Activated T-cell treated with anti-CD3 and anti-CD28 coated beads, Interleukin-2, amount 50 U/mL, for 48 hours (primary cell): ENCODE measurements around the gene GP9.
"Not testable (repeated sequence)": the region's sequence is repeated elsewhere in the genome, so short reads cannot be mapped to it uniquely, and the experiment has no call there.

Experiments used
- DNase-seq, 2 experiments: peaks; one replicate each; pipeline ENCODE4 v3.0.0-alpha.2; 2020

Gene GP9

GRCh38 chr3:129052675-129053074 lies 7.9 kb upstream of the GP9 start:
- no peak for DNase-seq

DNA sequence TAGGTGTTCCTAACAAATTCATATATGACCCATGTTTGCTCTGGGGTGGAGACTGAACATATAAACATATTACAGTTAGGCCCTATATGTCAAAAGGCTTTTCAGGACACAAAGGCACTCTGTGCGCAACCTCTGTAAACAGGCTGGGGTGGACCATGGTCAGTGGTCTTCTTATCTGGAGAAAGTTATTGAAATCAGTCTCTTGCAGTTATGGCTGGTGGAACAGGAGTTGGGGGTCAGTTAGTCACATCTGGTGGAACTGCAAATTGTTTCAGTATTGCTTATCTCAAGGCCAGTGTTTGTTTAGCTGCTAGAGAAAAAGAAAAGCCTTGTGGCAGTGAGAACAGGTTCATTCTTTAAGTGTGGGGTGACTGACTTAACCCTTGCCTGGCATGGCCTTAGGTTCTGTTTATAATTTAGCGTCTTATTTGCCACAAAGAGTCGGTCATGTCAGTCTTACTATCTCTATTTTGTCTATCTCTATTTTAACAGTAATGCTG lies 5.9 kb upstream of the GP9 start:
- DNase-seq, result no peak

- DNase-seq, result no peak
Observed at GRCh38 chr3:129056451-129057173, 4.0 kb upstream of the GP9 start.

DNA sequence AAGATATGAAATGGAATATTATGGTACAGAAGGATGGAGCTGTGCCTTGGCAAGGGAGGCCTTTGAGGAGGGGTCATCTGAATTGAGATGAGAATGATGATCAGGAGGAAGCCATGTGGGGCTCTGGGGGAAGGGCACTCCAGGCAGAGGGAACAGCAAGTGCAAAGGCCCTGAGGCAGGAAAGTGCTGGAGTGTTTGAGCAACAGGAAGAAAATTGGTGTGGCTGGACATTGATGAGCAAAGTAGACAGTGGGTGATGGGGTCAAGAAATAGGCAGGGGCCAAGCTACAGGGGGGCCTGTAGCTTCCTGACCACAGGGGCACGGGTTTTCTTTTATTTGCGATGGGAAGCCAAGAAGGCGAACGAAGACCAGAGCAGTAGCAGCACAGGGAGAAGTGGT lies 3.3 kb upstream of the GP9 start:
- DNase-seq, result no peak

- DNase-seq, result no peak
Observed at GRCh38 chr3:129058441-129059200, 2.0 kb upstream of the GP9 start.

DNA sequence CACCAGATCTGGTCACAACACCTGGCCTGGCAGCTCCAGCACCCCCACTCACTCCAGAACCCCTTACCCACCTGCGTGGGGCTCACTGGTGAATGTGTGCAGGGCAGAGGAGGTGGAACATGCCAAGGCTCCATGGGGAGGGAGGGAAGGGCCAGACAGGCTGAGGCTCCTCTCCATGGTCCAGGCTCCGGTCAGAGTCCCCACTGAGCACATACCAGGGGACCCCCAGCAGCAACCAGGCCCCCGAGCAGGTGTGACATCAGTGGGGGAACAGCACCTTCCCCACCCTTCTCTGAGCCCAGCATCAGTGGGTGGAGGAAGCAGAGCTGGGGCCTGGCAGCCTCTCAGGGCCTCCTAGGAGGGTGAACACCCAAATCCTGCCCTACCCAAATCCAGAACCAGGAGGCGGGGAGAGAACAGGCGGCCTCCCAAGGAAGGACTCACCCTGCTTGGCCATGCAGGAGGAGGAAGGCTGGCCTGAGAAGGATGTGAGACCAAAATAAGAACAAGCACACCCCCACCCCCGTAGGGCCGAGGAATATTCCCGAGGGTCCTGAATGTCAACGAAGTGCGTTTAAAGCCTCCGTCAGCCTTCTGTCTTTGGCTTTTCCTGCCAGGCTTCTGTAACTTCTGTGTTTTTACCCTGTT lies 1.1 kb upstream of the GP9 start:
- DNase-seq, result no peak

DNA sequence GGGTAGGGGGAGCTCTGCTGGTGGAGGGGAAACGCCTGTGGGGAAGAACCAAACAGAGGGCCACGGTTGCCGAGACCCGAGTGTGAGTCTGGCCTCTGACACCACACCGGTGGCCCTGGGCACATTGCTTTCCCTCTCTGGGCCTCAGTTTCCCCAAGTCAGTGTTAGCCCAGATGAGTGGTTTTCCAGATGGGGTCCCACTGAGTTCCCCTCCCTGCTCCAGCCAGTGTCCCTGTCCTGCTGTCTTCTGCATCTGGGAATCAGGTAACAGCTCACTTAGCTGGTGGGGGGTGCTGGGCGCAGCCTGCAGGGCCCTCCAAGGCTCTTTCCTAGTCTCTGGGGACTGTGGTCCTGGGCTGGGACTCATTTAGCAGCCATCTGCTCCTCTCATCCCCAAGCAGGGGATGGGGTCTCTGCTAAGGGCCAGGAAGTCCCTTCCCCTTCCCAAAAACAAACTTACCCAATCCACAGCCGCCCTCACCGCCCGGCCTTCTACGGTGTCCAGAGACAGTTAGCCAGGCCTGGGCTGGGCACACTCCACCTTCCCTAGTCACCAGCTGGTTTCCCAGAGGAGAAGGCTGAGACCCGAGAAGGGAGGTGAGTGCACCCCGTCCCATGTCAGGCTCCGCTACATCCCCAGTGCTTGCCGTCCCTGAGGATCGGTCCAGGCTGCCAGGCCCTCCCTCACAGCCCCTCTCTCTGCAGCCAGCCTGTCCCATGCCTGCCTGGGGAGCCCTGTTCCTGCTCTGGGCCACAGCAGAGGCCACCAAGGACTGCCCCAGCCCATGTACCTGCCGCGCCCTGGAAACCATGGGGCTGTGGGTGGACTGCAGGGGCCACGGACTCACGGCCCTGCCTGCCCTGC lies 676 bp downstream of the GP9 start:
- no peak for DNase-seq

GRCh38 chr3:129061888-129062834 lies 1.6 kb downstream of the GP9 start:
- no peak for DNase-seq

- DNase-seq, result no peak
Observed at GRCh38 chr3:129063091-129063640, 2.6 kb downstream of the GP9 start.

DNA sequence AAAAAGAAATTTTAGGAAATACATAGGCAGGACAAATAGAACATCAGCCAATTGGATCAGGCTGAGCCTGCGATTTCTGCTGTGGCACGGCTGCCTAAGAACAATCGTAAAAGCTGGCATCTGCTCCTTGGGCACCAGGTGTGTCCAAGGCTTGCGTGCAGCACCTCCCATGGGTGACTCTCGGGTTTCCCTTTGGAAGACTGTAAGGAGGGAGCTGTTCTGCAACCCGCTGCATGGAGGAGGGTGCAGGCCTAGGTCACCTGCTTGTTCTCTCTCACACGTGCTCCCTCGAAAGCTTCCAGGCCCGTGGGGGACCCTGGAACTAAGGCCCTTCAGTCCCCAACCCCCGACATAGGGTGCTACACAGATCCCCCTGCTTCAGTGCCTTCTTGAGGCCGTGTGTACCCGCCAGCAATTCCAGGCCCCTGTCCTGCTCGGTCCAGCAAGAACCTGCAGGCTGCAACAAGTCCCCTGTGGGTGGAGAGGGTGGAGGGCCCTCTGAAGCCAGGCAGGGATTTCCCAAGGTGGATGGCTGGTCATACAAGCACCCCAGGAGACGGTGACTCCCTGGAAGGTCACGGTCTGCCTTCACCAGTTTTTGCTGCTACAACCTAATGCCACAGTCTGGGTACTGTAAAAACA lies 3.4 kb downstream of the GP9 start:
- DNase-seq, result no peak

- DNase-seq, result no peak
Observed at GRCh38 chr3:129065016-129065719, 4.6 kb downstream of the GP9 start.

DNA sequence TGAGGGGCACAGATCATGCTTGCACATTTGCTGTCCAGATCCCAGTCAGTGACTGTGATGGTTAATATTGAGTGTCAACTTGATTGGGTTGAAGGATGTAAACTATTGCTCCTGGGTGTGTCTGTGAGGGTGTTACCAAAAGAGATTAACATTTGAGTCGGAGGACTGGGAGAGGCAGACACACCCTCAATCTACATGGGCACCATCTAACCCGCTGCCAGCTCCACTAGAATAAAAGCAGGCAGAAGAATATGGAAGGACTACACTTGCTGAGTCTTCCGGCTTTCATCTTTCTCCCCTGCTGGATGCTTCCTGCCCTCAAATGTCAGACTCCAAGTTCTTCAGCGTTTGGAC lies 5.1 kb downstream of the GP9 start:
- DNase-seq, result no peak

- DNase-seq, result peak; percentile 48 to 51
Observed at GRCh38 chr3:129067719-129068118, 7.1 kb downstream of the GP9 start.

GRCh38 chr3:129068291-129068886 lies 7.8 kb downstream of the GP9 start:
- DNase-seq, result peak; percentile 35 to 44

- not testable (repeated sequence) for DNase-seq
Observed at GRCh38 chr3:129069313-129070085, 8.9 kb downstream of the GP9 start.

DNA sequence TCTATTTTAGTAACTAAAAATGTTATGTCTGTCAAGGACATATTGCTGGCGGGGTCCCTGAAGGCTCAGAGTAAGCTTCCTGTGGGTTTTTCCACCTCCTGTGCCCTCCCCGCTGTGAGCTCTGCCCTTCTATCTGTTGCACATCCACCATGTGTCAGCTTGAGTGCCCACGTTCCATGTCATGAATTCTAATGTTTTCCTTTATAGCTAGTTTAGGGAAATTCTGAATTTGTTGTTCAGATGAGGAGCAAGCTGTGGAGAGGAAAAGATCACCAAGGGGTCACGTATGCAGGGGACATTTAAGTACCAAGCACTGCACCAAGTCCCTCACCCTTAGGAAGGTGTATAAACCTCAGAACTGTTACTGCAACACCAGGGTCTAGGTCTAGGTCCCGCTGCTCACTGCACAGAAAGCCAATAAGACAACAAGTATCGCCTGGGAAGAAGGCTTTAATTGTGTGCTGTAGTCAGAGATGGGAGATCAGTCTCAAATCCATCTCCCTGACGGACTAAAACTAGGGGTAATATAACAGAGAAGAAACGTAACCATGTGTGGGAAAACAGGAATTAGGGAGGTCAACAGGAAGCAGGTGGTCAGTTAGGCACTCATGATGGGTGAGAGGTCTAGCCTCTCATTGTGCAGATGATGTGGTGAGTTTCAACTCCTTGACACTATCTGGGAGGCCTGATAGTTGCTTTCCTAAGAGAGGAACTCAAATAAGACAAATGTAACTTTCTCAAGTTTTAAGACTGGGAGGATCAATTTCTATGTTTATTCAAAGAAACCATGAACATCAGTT lies 9.7 kb downstream of the GP9 start:
- no peak for DNase-seq

DNA sequence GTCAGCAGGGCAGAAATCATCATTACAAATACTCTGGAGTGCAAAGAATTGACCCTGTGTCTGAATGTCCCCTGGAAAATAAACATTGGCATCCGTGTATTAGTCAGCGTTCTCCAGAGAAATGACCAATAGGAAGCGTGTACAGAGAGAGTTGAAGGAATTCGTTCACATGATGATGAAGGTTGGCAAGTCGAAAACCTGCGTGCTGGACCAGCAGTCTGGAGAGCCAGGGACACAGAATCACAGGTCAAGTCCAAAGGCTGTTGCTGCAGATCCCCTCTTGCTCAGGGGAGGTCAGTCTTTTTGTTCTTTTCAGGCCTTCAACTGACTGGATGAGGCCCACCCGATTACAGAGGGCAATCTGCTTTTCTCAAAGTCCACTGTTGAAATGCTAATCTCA lies 16.6 kb downstream of the GP9 start:
- DNase-seq, result no peak

DNA sequence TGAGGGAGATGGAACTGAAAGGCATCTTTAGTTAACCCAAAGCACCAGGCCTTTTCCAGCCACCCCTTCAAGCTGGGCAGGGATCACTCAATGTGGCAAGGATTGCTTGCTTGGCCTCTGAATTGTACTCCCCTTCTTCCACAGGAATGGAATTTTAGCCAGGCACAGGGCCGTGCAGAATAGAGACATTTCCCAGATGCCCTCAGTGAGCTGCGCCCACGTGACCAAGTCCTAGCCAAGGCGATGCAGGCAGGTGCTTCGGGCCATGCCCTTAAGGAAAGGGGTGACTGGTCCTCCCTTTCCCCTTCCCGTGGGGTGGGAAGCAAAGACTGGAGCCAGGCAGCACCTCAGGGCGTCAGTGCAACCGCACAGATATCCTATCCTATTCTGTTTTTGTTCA lies 17.9 kb downstream of the GP9 start:
- DNase-seq, result no peak
